Right ventricle myocardium superior (tissue), 1 donor: ENCODE measurements around the gene GATA2. TPM values are rescaled to one million over a fixed set of nuclear protein-coding genes. Genes with fewer than 3 reads are reported as not detected.

Source experiments
- ATAC-seq: fragments of 200-7000 bp; cut with Tn5 transposase; one replicate; pipeline ENCODE4 v1.9.1; 2020; ENCODE audit warnings: mild to moderate bottlenecking; ENCODE audit not compliant: poor library complexity
- DNase-seq: peaks from one replicate; pipeline ENCODE4 v3.0.0-alpha.2; 2020
- intact Hi-C: fragments of 100-400 bp; cut with DNase I; formaldehyde crosslinking; loops from one replicate; pipeline ENCODE4 v1.11.2; 2022
- long read RNA-seq: library from polyadenylated mRNA; unstranded; transcript quantifications from one replicate; pipeline ENCODE4 v2.0.0, GENCODE V29; 2021
- total RNA-seq: library from RNA; stranded (reverse); fragmentation: NEBNext Ultra II Directional; extraction: Animal tissue kit (Norgen Biotek cat#: 25700); gene quantifications from one replicate; pipeline ENCODE4 v1.2.1, GENCODE V29; 2021
- donor health status: DM: no; HTN: yes; CAD: no; lungs with severe emphysema.

The GATA2 gene
- total RNA-seq: 8.3 TPM
- long read RNA-seq, partial matches to known transcripts: 36 of 43 reads
- long read RNA-seq, other reads (novel, unspliced or antisense): 6 of 43 reads

DNA sequence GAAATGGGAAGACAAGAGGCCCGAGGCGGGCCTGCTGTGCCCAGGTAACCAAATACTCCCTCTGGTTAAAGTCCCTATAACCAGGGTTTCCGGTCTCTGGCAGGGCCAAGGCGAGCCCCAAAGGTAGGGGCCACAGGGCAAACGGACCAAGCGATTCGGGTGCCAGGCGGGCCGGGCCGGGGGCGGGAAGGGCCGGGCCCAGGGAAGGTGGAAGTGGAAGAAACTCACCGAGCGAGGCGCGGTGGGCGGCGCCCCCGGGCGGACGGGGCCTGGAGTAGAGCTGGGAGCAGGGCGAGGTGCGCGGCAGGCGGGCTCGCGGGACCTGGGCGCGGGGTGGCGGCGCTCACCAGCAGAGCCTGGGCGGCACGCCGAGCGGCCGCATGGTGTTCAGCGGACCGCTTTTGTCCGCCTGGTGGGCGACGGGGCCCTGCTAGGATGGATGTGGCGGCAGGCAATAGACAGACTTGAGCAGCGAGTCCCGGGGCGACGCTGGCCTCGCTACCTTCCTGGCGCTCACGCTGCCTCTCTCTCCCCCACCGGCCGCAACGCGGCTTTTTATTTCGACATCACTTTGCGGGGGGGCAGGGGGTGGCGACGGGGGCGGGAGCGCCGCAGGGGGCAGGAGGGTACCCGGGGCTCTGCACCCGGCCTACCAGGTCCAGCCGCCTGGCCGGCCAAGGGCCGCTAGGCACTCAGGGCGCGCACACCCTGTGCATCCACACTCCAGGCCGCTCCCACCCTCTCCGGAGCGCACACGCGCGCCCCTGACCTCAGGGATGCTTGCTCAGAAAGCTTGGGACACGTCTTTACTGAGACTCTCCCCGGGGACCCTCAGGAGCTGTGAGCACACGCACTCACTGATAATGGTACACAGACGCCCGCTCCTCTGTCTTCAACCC is at the start of gene GATA2:
GATA2 (minus strand) TSS at position 531 of the 899 bp plus-strand sequence. CDS start 6,170 bp downstream, outside the sequence.
- ATAC-seq (no peak), DNase-seq (peak; percentile 21)
- intact Hi-C loops: loop anchor here (10.0 kb wide), 2 partner anchors 188 to 418 kb away; no protein-coding TSS in a partner anchor

DNA sequence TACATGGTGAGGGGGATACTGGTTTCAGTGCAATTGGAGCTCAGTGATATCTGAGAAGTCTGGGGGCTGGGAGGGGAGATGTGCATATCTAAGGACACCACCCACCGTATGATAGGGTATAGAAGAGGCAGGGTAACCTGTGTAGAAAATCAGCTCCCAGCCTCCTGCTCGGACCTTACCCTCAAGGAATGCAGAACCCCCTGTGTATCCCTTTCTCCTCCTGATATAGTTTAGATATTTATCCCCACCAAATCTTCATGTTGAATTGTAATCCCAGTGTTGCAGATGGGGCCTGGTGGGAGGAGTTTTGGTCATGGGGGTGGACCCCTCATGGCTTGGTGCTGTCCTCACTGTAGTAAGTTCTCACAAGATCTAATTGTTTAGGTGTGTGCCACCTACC is 48.2 kb upstream of the GATA2 start:
- intact Hi-C loops: no loop called here
- DNase-seq (no peak), ATAC-seq (no peak)

- intact Hi-C loops: no loop called here
- DNase-seq: no peak
- ATAC-seq: no peak
These were observed 46.4 kb upstream of the GATA2 start for GRCh38 chr3:128539376-128539775.

- ATAC-seq: no peak
- DNase-seq: no peak
- intact Hi-C loops: no loop called here
These were observed 44.2 kb upstream of the GATA2 start for GRCh38 chr3:128537091-128537703.

GRCh38 chr3:128532012-128532983 is 39.3 kb upstream of the GATA2 start:
- DNase-seq: no peak
- intact Hi-C loops: no loop called here
- no peak for ATAC-seq

- ATAC-seq (no peak), DNase-seq (no peak)
- intact Hi-C loops: no loop called here
These were observed 31.6 kb upstream of the GATA2 start for GRCh38 chr3:128524374-128525299.

DNA sequence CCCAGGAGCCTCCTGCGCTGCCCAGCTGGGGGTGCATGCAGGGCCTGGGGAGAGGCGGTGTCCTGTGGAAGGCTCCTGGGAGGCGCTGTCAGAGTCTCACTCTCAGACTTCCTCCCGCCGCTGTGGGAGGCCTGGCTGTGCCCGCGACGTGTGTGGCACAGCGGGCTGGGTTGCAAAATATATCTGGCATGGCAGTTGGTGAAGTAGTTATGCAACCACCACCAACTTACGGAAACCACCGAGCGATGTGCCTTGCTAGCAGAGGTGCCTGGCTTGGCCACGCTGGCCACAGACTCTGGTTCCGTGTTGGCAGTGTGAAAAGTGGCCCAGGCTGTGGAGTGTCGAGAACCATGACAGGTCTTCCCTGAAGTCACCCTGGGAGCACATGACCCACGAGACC is 30.6 kb upstream of the GATA2 start:
- intact Hi-C loops: no loop called here
- no peak for DNase-seq
- ATAC-seq: no peak

DNA sequence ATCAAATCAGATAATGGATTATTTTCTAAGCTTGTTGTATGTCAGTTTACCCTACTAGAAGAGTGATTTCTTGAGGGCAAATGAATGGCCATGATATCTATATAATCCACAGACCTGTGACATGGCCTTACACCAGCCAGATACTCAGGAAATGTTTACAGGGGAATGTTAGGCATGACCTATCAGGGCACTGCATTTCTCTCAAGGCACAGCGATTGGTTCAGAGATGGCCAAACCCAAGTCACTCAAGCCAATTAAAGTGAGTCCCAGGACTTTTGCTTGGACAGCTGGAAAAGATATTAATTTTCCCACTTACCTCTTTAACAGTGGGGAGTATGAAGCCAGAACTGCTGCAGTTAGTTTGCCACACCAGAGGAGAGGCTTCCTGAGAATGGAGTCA is 28.7 kb upstream of the GATA2 start:
- DNase-seq: no peak
- intact Hi-C loops: no loop called here
- no peak for ATAC-seq

- intact Hi-C loops: no loop called here
- DNase-seq: no peak
- ATAC-seq: no peak
These were observed 25.8 kb upstream of the GATA2 start for GRCh38 chr3:128518587-128519490.

DNA sequence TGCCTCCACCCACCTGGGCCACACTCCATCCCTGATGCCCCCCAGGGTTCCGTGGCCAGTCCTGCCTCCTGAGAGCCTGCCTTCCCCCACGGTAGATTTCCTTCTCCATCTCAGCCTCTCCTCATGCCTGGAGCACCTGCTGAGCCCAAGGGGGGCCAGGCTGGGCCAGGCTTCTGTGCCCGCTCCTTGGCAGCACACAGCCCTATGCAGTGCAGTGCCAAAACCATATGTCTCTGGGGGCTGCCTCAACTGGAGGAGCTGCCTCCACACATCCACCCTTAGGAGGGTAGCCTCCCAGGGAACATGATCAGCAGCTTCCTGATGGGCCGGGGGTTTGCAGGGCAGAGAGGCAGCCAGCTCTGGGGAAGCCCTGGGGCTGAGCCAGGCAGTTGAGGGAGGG is 24.6 kb upstream of the GATA2 start:
- ATAC-seq: no peak
- intact Hi-C loops: no loop called here
- DNase-seq: no peak

GRCh38 chr3:128515967-128516366 is 23.0 kb upstream of the GATA2 start:
- no peak for DNase-seq
- intact Hi-C loops: no loop called here
- no peak for ATAC-seq

DNA sequence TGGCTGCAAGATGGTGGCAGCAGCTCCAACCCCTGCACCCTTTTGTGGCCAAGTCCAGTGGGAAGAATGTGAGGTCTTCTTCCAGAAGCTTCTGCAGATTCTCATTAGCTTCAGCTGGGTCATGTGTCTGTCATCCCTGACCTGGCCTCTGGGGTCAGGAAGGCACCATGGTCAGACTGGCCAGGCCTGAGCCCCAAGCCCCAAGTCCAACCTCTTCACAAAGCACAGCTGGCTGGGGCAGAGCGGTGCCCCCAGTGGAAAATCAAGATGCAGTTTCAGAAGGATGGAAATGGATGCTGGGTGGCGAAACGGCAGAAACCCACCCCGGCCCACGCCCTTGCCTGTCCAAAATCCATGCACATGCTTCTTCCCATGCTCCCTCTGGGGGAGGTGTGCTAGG is 15.9 kb upstream of the GATA2 start:
- intact Hi-C loops: no loop called here
- DNase-seq (no peak), ATAC-seq (no peak)

DNA sequence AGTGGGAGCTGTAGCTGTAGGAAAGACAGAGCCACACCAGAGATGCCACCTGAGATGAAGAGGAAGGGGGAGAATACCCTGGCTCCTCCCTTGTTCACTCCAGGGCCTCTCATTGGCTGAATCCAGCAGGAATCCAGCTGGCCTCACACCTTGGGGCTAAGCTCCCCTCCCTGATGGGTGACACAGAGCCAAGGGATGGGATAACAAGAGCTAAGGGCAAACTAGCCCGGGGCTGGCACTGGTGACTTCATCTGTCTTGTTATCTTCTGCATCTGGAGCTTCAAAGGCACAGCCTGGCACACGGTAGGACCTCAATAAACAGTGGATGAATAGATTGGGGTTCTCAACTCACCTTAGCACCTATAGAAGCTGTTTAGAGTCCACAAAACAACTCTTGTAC is 13.8 kb upstream of the GATA2 start:
- DNase-seq (no peak), ATAC-seq (no peak)
- intact Hi-C loops: no loop called here

GRCh38 chr3:128505771-128506170 is 12.8 kb upstream of the GATA2 start:
- intact Hi-C loops: no loop called here
- no peak for ATAC-seq
- no peak for DNase-seq

- DNase-seq (no peak), ATAC-seq (no peak)
- intact Hi-C loops: no loop called here
These were observed 12.1 kb upstream of the GATA2 start for GRCh38 chr3:128504963-128505730.

GRCh38 chr3:128504533-128504915 is 11.5 kb upstream of the GATA2 start:
- DNase-seq: no peak
- intact Hi-C loops: no loop called here
- ATAC-seq: no peak
